Subcutaneous adipose tissue (tissue), 4 donors: ENCODE results near the gene MRRF. TPM values are rescaled to one million over a fixed set of nuclear protein-coding genes. Genes with fewer than 3 reads are reported as not detected.

Experiments used
- total RNA-seq, 4 donors: library from RNA; depleted of rRNA; stranded (reverse); fragments of >200 nt; gene quantifications; one replicate each; pipeline ENCODE4 v1.1.0, GENCODE V29; 2016
- TF ChIP-seq, protein P1 (sequence below): fragments of 450-650 bp; IDR thresholded peaks from one replicate; pipeline ENCODE4 v1.5.1; 2016; ENCODE audit warnings: low read depth, mild to moderate bottlenecking, control low read depth, antibody characterized with exemption, moderate library complexity

Gene MRRF
- total RNA-seq, 4 donors from 2014 or later, result 34.8 to 61.0 (median 42.5) TPM

DNA sequence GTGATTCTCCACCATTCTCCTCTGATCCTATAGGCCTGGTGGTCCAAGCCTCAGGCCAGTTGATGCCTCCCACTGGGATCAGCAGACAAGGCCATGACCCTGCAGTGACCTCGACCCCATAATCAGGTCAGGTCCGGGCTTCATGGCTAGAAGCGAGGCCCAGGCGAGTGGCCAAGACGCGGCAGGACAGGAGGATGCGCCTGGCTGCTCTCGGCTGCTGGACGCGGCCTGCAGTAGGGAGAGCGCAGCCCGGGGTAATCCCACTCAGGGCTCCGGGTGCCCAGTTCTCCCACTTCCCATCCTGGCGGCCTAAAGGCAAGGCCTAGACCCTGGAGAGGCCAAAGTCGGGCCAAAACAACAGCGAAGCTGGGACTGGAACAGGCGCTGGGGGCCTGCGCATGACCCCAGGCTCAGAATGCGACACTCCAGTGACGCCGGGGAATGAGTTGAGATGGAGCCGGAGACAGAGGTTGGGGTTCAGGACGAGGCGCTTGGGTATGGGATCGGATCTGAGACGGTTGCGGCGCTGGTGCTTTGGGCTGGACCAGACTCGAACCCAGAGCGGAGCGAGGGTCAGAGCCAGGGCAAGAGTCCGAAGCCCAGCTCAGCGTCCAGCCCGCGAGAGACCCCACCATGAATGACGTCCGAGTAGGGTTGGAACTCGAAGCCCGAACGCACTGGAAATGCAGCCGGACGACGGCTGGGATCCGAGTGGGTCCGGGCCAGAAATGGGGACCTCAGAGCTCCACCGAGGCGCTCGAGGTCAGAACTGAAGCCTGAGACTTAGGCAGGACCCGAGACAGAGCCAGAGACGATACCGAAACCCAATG lies 39.2 kb upstream of the MRRF start:
- TF ChIP-seq, protein P1, sequence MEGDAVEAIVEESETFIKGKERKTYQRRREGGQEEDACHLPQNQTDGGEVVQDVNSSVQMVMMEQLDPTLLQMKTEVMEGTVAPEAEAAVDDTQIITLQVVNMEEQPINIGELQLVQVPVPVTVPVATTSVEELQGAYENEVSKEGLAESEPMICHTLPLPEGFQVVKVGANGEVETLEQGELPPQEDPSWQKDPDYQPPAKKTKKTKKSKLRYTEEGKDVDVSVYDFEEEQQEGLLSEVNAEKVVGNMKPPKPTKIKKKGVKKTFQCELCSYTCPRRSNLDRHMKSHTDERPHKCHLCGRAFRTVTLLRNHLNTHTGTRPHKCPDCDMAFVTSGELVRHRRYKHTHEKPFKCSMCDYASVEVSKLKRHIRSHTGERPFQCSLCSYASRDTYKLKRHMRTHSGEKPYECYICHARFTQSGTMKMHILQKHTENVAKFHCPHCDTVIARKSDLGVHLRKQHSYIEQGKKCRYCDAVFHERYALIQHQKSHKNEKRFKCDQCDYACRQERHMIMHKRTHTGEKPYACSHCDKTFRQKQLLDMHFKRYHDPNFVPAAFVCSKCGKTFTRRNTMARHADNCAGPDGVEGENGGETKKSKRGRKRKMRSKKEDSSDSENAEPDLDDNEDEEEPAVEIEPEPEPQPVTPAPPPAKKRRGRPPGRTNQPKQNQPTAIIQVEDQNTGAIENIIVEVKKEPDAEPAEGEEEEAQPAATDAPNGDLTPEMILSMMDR, result no peak

DNA sequence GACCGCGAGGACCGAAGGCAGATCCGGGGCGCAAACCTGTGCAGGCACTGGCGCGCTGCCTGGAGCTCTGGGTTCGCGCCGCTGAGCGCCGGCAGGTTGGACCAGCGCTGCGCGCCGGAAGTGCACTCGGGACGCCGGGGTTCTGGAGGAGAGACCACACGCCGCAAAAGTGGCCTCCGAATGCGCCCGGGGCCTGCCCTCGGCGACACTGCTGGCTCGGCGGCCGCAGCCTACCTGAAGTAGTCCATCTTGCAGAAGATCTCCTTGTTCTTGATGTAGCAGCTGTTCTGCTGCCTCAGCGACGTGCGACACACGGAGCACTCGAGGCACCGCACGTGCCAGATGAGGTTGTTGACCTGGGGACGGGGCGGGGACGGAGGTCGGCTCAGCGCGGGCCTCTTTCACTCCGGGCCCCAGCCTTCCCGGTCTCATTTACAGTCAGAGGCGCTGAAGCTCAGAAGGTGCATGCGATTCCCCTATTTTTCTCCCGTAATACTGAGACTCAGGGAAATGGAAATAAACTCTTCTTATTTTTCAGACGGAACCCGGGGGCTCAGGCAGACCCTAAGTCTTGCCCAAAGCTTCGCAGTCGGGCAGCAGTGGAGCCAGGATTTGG lies 38.4 kb upstream of the MRRF start:
- TF ChIP-seq, protein P1, result no peak

DNA sequence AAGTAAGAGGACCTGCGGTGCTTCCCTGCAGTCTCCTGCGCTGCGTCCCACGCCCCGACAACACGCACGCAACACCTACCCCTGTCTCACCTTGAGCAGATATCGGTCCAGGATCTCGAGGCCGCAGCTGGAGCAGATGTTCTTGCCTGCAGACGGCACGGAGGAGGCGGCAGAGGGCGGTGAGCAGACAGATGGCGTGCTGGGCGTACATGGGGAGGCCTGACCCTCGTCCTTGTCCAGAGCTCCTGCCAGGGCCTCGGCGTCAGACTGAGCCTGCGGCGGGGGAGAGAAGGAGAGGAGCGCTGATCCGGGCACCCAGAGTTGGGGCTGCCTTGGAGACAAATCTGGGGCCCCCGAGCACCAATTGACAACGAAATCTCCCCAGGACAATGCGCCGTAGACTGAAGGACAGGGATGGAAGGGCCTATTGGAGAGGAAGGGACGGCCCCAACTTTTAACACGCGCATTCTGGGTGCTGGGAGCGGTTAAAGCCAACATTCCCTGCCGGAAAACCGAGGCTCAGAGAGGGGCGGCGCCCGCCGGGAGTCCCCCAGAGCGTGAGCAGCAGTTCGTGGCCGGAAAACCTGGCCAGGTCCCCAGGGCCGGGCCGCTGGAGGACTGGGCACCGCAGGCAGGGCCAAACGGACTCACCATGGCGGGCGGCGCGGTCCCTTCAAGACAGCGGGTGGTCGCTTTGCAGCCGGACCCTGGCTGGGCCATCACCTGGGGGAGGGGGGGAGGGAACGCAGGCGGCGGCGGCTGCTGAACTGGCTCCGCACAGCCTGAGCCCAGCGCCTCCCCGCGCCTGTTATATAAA lies 37.7 kb upstream of the MRRF start:
- TF ChIP-seq, protein P1, result no peak

DNA sequence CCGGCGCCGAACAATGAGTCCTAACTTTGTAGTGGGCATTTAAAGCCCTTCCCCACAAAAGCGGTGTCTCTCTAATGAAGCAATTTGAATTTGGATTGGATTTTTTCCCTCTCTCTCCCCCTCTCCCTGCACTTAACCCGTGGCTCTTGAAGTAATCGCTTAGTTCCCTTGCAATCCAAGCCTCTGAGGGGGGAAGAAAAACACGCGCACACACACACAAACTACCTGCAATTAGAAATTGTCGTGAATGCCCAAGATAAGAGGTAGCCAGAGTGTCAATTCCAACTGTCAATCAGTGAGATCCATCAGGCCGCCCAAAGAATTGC lies 37.1 kb upstream of the MRRF start:
- TF ChIP-seq, protein P1, result no peak

DNA sequence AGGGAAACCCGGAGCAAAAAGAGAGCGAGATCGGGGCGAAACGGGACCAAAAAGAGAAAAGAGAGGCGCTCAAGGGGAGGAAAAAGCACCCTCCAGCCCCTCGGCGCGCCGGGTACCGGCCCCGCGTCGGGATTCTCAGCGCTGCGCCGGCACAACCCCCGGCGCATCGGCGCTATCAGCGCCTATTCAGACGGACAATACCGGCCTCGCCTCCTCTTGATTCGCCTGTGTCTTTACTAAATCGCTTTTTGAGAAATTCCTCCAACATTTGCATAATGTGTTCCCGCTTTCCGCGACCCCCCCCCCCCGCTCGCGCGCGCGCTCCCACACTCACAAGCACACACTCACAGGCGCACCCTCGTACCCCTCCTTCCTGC lies 36.5 kb upstream of the MRRF start:
- TF ChIP-seq, protein P1, result no peak

DNA sequence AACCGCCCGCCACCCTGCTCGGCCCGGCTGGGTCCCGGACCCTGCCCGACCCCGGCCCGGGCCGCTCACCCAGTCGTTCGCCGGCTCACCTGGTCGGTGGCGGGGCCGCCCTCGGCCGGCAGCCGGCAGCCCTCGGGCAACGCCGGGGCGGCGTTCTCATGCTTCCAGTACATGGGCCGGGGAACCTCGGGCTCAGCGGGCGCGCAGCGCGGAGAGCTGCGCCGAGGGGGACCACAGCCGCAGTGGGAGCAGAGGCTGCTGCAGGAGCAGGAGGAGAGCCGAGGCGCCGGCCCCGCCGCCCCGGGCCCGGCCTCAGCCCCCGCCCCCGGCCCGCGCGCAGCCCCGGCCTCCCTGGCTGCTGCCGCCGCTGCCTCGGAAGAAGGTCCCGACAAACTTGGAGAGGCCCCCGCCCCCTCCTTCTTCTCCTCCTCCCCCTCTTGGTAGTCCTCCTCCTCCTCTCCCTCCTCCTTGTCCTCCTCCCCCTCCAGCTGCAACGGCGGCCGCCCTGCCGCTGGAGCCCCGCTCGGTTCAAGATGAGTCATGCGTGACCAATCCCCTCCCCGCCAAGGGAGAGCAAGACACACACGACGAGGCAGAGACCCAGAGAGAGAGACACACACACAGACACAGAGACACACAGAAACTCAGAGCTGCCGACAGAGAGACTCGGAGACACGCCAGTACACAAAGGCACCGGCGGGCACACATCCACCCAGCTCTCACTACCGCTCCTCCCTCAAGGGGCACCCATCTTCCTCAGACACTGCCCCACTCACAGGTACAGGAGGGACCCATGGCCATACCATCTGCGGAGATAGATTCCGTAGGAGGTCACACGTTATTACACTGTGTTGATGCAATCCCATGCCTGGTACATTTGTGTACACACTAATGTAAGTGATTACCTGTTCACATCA lies 35.9 kb upstream of the MRRF start, which contains the start of gene LHX6:
TSS of gene LHX6 (minus strand) at position 390 of the 917 bp plus-strand sequence. CDS start at position 173, 217 bp downstream.
- TF ChIP-seq, protein P1, result no peak
